ENCODE data around the gene TMEM107.
A peak's percentile ranks its signal among the peaks of the same experiment; 100 is the strongest.

Gene TMEM107

DNA sequence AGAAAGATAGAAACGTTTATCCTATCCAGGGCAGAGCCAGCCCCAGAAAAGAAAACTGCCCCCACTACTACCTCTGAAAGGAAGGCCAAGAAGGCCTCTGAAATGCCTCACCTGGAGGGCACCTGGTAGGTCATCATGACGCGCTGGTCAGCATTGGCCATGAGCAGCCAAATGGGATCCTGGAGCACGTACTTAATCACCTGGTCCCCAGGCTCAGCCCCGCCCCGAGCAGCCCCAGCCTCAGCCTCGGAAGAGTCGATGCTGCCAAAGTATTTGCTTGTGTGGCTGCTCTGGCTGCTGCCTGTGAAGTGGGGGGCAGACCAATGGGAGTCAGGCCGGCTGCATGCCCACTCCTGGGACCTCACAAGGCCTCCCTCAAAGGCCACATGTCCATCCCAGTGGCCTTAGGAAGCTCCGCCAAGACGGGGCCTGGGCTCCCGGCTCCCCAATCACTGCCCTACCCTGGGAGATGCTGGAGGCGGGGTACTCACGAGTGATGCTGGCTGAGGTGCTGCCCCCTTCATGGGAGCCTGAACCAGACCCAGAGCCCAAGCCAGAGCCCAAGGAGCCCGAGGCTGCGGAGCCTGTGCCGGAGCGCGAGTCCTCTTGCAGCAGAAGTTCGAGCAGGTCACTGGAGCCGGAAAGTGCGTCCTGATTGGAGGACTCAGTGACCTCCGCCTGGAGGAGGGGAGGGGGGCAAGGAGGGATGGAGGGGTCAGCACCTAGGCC lies 33.9 kb downstream of the TMEM107 start:
- peaks cover 42% of the 10 kb centered on the region for H3K36me3 Mint-ChIP-seq (ENCODE audit: low read depth)
- peaks cover 3% of the 10 kb centered on the region for H3K4me1 Mint-ChIP-seq (ENCODE audit: low read depth)
- H3K9me3 Mint-ChIP-seq: no peaks in the 10 kb centered on the region
- no peak overlapping the region for H3K27ac Mint-ChIP-seq
- no peaks in the 10 kb centered on the region for H3K27me3 Mint-ChIP-seq (ENCODE audit: low read depth)
- no peak overlapping the region for H3K4me3 Mint-ChIP-seq

DNA sequence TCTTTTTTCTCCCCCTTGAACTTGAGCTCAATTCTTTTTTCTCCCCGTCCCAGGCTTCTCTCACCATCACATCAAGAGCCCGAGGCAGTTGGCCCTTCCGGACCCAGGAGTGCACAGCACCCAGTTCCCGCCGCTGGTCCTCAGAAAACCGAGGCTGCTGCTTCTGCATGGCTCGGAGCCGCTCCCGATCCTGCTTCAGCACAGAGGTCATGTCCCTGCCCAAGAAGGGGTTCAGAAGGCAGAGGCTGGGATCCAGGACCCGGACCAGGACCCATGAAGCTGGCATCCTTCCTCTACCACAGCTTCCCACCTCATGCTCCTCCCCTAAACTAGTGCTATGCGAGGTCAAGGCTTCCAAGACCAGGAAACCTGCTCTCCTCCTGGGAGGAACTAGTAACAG lies 34.4 kb downstream of the TMEM107 start:
- H3K4me3 Mint-ChIP-seq: no peak overlapping the region
- peaks cover 1% of the 10 kb centered on the region for H3K27me3 Mint-ChIP-seq (ENCODE audit: low read depth)
- peaks cover 4% of the 10 kb centered on the region for H3K4me1 Mint-ChIP-seq (ENCODE audit: low read depth)
- H3K36me3 Mint-ChIP-seq (ENCODE audit: low read depth): peaks cover 39% of the 10 kb centered on the region
- H3K9me3 Mint-ChIP-seq: no peaks in the 10 kb centered on the region
- no peak overlapping the region for H3K27ac Mint-ChIP-seq

- no peak overlapping the region for H3K4me3 Mint-ChIP-seq
- peaks cover 4% of the 10 kb centered on the region for H3K27me3 Mint-ChIP-seq (ENCODE audit: low read depth)
- peaks cover 2% of the 10 kb centered on the region for H3K4me1 Mint-ChIP-seq (ENCODE audit: low read depth)
- peaks cover 32% of the 10 kb centered on the region for H3K36me3 Mint-ChIP-seq (ENCODE audit: low read depth)
- peak overlapping the region; percentile 16 for H3K27ac Mint-ChIP-seq
- no peaks in the 10 kb centered on the region for H3K9me3 Mint-ChIP-seq
Observed at GRCh38 chr17:8141045-8141444, 35.1 kb downstream of the TMEM107 start.

- Mint-ChIP-seq H3K4me3 (no peak overlapping the region), H3K27me3 (ENCODE audit: low read depth) (peaks cover 4% of the 10 kb centered on the region), H3K27ac (no peak overlapping the region), H3K36me3 (ENCODE audit: low read depth) (peaks cover 25% of the 10 kb centered on the region), H3K9me3 (no peaks in the 10 kb centered on the region), H3K4me1 (ENCODE audit: low read depth) (peaks cover 2% of the 10 kb centered on the region)
Observed at GRCh38 chr17:8140065-8141029, 35.8 kb downstream of the TMEM107 start.

- Mint-ChIP-seq H3K36me3 (ENCODE audit: low read depth) (peaks cover 20% of the 10 kb centered on the region), H3K27ac (no peak overlapping the region), H3K9me3 (no peaks in the 10 kb centered on the region), H3K4me1 (ENCODE audit: low read depth) (peaks cover 2% of the 10 kb centered on the region), H3K4me3 (no peak overlapping the region), H3K27me3 (ENCODE audit: low read depth) (peaks cover 4% of the 10 kb centered on the region)
Observed at GRCh38 chr17:8138672-8139371, 37.4 kb downstream of the TMEM107 start.

DNA sequence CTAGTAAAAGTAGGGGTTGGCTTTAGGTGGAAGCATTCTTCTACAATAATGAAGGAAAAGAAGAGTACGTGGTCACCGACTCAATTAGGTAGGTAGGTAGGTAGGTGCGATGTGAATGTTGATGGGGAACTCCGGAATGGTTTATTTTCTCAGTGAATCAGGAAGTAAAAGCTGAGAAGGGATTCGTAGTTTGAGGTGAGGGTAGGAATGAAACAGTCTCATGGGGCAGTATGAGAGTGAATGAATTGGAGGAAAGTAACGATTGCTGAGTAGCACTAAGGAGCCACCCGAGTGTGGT lies 37.9 kb downstream of the TMEM107 start:
- Mint-ChIP-seq H3K4me3 (no peak overlapping the region), H3K9me3 (no peaks in the 10 kb centered on the region), H3K27me3 (ENCODE audit: low read depth) (peaks cover 4% of the 10 kb centered on the region), H3K4me1 (ENCODE audit: low read depth) (peaks cover 2% of the 10 kb centered on the region), H3K36me3 (ENCODE audit: low read depth) (peaks cover 17% of the 10 kb centered on the region), H3K27ac (no peak overlapping the region)

- Mint-ChIP-seq H3K4me1 (ENCODE audit: low read depth) (peaks cover 2% of the 10 kb centered on the region), H3K27me3 (ENCODE audit: low read depth) (peaks cover 4% of the 10 kb centered on the region), H3K9me3 (no peaks in the 10 kb centered on the region), H3K4me3 (no peak overlapping the region), H3K36me3 (ENCODE audit: low read depth) (peaks cover 17% of the 10 kb centered on the region), H3K27ac (no peak overlapping the region)
Observed at GRCh38 chr17:8137645-8138373, 38.4 kb downstream of the TMEM107 start.

DNA sequence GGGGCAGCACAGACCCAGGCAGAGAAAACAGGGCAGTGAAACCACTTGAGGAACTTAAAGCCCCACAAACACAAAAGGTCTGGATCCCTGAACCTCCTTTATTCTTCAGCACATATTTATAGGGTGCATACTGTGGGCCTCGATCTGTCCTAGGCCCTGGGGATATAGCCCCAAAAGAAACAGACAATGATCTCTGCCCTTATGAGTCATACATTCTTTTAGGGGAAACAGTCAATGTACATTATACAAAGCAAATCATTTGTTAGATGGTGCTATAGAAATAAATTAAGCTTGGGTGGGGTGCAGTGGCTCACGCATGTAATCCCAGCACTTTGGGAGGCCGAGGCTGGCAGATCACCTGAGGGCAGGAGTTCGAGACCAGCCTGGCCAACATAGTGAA lies 42.2 kb downstream of the TMEM107 start:
- Mint-ChIP-seq H3K9me3 (no peaks in the 10 kb centered on the region), H3K27ac (no peak overlapping the region), H3K27me3 (ENCODE audit: low read depth) (peaks cover 14% of the 10 kb centered on the region), H3K4me1 (ENCODE audit: low read depth) (peaks cover 4% of the 10 kb centered on the region), H3K36me3 (ENCODE audit: low read depth) (no peaks in the 10 kb centered on the region), H3K4me3 (no peak overlapping the region)

DNA sequence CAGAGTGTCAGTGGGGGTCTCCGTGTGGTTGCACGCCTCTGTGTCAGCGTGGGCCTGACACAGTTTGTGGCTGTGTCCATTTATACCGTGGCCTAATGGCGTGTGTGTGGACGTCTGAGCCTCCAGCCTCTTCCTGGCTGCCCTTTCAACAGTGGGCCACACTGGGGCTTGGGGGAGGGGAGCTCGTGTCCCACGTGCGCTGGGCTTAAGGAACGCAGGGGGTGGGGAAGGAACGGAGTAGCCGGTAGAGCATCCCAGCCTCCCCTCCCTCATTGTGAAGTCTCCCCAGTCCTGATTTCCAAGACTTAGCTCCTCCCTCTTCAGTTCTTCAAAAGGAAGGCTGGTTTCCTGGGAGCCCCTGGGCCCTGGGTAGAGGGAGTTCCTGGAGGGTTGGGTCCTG lies 42.8 kb downstream of the TMEM107 start:
- Mint-ChIP-seq H3K4me3 (no peak overlapping the region), H3K27ac (no peak overlapping the region), H3K4me1 (ENCODE audit: low read depth) (peaks cover 4% of the 10 kb centered on the region), H3K9me3 (no peaks in the 10 kb centered on the region), H3K27me3 (ENCODE audit: low read depth) (peaks cover 14% of the 10 kb centered on the region), H3K36me3 (ENCODE audit: low read depth) (no peaks in the 10 kb centered on the region)

- Mint-ChIP-seq H3K36me3 (ENCODE audit: low read depth) (no peaks in the 10 kb centered on the region), H3K27ac (no peak overlapping the region), H3K4me3 (no peak overlapping the region), H3K9me3 (no peaks in the 10 kb centered on the region), H3K27me3 (ENCODE audit: low read depth) (peaks cover 18% of the 10 kb centered on the region), H3K4me1 (ENCODE audit: low read depth) (peaks cover 8% of the 10 kb centered on the region)
Observed at GRCh38 chr17:8131844-8132441, 44.2 kb downstream of the TMEM107 start.

GRCh38 chr17:8128125-8128784 lies 47.9 kb downstream of the TMEM107 start:
- H3K4me3 Mint-ChIP-seq: no peak overlapping the region
- H3K36me3 Mint-ChIP-seq (ENCODE audit: low read depth): peaks cover 6% of the 10 kb centered on the region
- H3K9me3 Mint-ChIP-seq: no peaks in the 10 kb centered on the region
- H3K27me3 Mint-ChIP-seq (ENCODE audit: low read depth): peaks cover 41% of the 10 kb centered on the region
- peak overlapping the region; percentile 14 for H3K27ac Mint-ChIP-seq
- peaks cover 31% of the 10 kb centered on the region for H3K4me1 Mint-ChIP-seq (ENCODE audit: low read depth)

- Mint-ChIP-seq H3K4me1 (ENCODE audit: low read depth) (peaks cover 36% of the 10 kb centered on the region), H3K36me3 (ENCODE audit: low read depth) (peaks cover 6% of the 10 kb centered on the region), H3K27ac (peak overlapping the region; percentile 90), H3K27me3 (ENCODE audit: low read depth) (peaks cover 45% of the 10 kb centered on the region), H3K4me3 (peak overlapping the region; percentile 96), H3K9me3 (no peaks in the 10 kb centered on the region)
Observed at GRCh38 chr17:8126491-8127066, 49.6 kb downstream of the TMEM107 start.

GRCh38 chr17:8125947-8126490 lies 50.2 kb downstream of the TMEM107 start:
- H3K27ac Mint-ChIP-seq: peak overlapping the region; percentile 80
- H3K36me3 Mint-ChIP-seq (ENCODE audit: low read depth): peaks cover 6% of the 10 kb centered on the region
- H3K9me3 Mint-ChIP-seq: no peaks in the 10 kb centered on the region
- H3K27me3 Mint-ChIP-seq (ENCODE audit: low read depth): peaks cover 47% of the 10 kb centered on the region
- H3K4me1 Mint-ChIP-seq (ENCODE audit: low read depth): peaks cover 38% of the 10 kb centered on the region
- peak overlapping the region; percentile 92 for H3K4me3 Mint-ChIP-seq

Data from T-helper 1 cell treated with Interleukin-12 subunit alpha and Interleukin-12 subunit beta and Interleukin-4 antibody, amounts not matched to agents 30 μg/mL and 1 μg/mL, for 36 hours (primary cell).